SK-N-SH treated with all-trans-retinoic acid at 6 μM for 48 hours (cell line): ENCODE data around the gene BOC.

Experiments
- ZC3H10 ChIP-seq: fragments of 250-450 bp; sonication (Bioruptor Pico); IDR thresholded peaks from 2 replicates; pipeline ENCODE4 v1.5.1; 2021; ENCODE audit warnings: mild to moderate bottlenecking, moderate library complexity
- ZFP3 ChIP-seq: fragments of 250-450 bp; sonication (Bioruptor Pico); IDR thresholded peaks from 2 replicates; pipeline ENCODE4 v1.5.0; 2020; ENCODE audit warnings: mild to moderate bottlenecking, moderate library complexity
- ZFP30 ChIP-seq: fragments of 450-650 bp; formaldehyde crosslinking; IDR thresholded peaks from 2 replicates; pipeline ENCODE4 v1.5.0; 2022; ENCODE audit warnings: mild to moderate bottlenecking, moderate library complexity
- TF ChIP-seq, protein P1 (sequence below): fragments of 250-450 bp; sonication (Bioruptor Pico); IDR thresholded peaks from 2 replicates; pipeline ENCODE4 v1.8.0; 2021; ENCODE audit warnings: low read depth, mild to moderate bottlenecking, moderate library complexity, borderline replicate concordance

DNA sequence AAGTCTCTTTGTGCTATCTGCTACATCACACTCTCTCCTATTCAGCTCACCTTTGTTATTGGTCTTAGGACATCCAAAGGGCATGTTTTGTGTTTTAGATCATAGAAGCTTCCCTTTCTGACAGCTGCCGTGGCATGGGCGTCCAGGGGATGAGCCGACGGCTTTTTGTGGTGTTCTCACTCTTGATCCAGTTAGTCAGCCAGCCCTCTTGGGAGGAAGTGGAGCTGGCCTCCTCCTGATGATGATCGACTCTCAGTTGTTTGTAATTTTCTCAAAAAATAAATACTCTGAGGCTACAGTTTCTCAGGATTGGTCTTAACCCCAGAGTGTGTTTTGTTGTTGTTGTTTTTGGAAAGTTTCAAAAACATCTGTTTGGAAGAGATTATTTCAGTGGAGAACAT is 34.4 kb downstream of the BOC start:
- no peak for TF ChIP-seq ZFP3
- no peak for TF ChIP-seq ZFP30 (CRISPR knock-in tag)
- no peak for TF ChIP-seq ZC3H10 (CRISPR knock-in tag)
- TF ChIP-seq, protein P1, sequence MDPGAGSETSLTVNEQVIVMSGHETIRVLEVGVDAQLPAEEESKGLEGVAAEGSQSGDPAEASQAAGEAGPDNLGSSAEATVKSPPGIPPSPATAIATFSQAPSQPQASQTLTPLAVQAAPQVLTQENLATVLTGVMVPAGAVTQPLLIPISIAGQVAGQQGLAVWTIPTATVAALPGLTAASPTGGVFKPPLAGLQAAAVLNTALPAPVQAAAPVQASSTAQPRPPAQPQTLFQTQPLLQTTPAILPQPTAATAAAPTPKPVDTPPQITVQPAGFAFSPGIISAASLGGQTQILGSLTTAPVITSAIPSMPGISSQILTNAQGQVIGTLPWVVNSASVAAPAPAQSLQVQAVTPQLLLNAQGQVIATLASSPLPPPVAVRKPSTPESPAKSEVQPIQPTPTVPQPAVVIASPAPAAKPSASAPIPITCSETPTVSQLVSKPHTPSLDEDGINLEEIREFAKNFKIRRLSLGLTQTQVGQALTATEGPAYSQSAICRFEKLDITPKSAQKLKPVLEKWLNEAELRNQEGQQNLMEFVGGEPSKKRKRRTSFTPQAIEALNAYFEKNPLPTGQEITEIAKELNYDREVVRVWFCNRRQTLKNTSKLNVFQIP (CRISPR knock-in tag) = no peak
